SK-N-SH treated with all-trans-retinoic acid at 6 μM for 48 hours (cell line): ENCODE measurements around the gene CLIC5.

Experiments used
- ATAC-seq: fragments of 200-7000 bp; cut with Tn5 transposase; 3 replicates; pipeline ENCODE4 v1.9.1; 2020; ENCODE audit warnings: mild to moderate bottlenecking, moderate library complexity
- CSDC2 ChIP-seq: fragments of 250-450 bp; sonication (Bioruptor Pico); IDR thresholded peaks from 2 replicates; pipeline ENCODE4 v1.5.0; 2020; ENCODE audit warnings: mild to moderate bottlenecking, moderate library complexity
- CSRNP3 ChIP-seq: fragments of 250-450 bp; sonication (Bioruptor Pico); IDR thresholded peaks from 2 replicates; pipeline ENCODE4 v1.5.1; 2021; ENCODE audit warnings: mild to moderate bottlenecking, moderate library complexity
- ISL1 ChIP-seq: fragments of 250-450 bp; sonication (Bioruptor Pico); IDR thresholded peaks from 2 replicates; pipeline ENCODE4 v2.1.2; 2022; ENCODE audit warnings: mild to moderate bottlenecking, moderate library complexity
- OSR1 ChIP-seq: fragments of 250-450 bp; sonication (Bioruptor Pico); IDR thresholded peaks from 2 replicates; pipeline ENCODE4 v1.8.0; 2022; ENCODE audit warnings: moderate library complexity, mild to moderate bottlenecking, inconsistent platforms
- PPARA ChIP-seq: fragments of 250-450 bp; sonication (Bioruptor Pico); IDR thresholded peaks from 2 replicates; pipeline ENCODE4 v1.5.0; 2020; ENCODE audit warnings: mild to moderate bottlenecking, borderline replicate concordance
- RARB ChIP-seq: fragments of 250-450 bp; sonication (Bioruptor Pico); IDR thresholded peaks from 2 replicates; pipeline ENCODE4 v1.8.0; 2021; ENCODE audit warnings: mild to moderate bottlenecking, moderate library complexity
- SNAI2 ChIP-seq: fragments of 250-450 bp; sonication (Bioruptor Pico); IDR thresholded peaks from 2 replicates; pipeline ENCODE4 v1.5.0; 2020; ENCODE audit warnings: mild to moderate bottlenecking, moderate library complexity
- TOX ChIP-seq: fragments of 250-450 bp; sonication (Bioruptor Pico); IDR thresholded peaks from 2 replicates; pipeline ENCODE4 v1.8.0; 2021; ENCODE audit warnings: mild to moderate bottlenecking, moderate library complexity, borderline replicate concordance
- ZC3H10 ChIP-seq: fragments of 250-450 bp; sonication (Bioruptor Pico); IDR thresholded peaks from 2 replicates; pipeline ENCODE4 v1.5.1; 2021; ENCODE audit warnings: mild to moderate bottlenecking, moderate library complexity
- ZFP3 ChIP-seq: fragments of 250-450 bp; sonication (Bioruptor Pico); IDR thresholded peaks from 2 replicates; pipeline ENCODE4 v1.5.0; 2020; ENCODE audit warnings: mild to moderate bottlenecking, moderate library complexity
- ZFP30 ChIP-seq: fragments of 450-650 bp; formaldehyde crosslinking; IDR thresholded peaks from 2 replicates; pipeline ENCODE4 v1.5.0; 2022; ENCODE audit warnings: mild to moderate bottlenecking, moderate library complexity
- ZNF565 ChIP-seq: fragments of 450-650 bp; formaldehyde crosslinking; conservative IDR thresholded peaks from 2 replicates; pipeline ENCODE4 v1.5.0; 2020; ENCODE audit warnings: low read depth, mild to moderate bottlenecking, moderate library complexity
- ZNF70 ChIP-seq: fragments of 450-650 bp; formaldehyde crosslinking; IDR thresholded peaks from 2 replicates; pipeline ENCODE4 v1.5.0; 2020; ENCODE audit warnings: mild to moderate bottlenecking, moderate library complexity
- ZNF8 ChIP-seq: fragments of 450-650 bp; formaldehyde crosslinking; IDR thresholded peaks from 2 replicates; pipeline ENCODE4 v1.5.0; 2020; ENCODE audit warnings: mild to moderate bottlenecking, moderate library complexity
- TF ChIP-seq, protein P1 (sequence below): fragments of 250-450 bp; sonication (Bioruptor Pico); IDR thresholded peaks from 2 replicates; pipeline ENCODE4 v1.5.0; 2020; ENCODE audit warnings: mild to moderate bottlenecking, moderate library complexity
- TF ChIP-seq, protein P2 (sequence below): fragments of 250-450 bp; sonication (Bioruptor Pico); IDR thresholded peaks from 2 replicates; pipeline ENCODE4 v1.8.0; 2020; ENCODE audit warnings: mild to moderate bottlenecking, moderate library complexity, borderline replicate concordance
- TF ChIP-seq, protein P3 (sequence below): fragments of 250-450 bp; sonication (Bioruptor Pico); IDR thresholded peaks from 2 replicates; pipeline ENCODE4 v1.8.0; 2021; ENCODE audit warnings: low read depth, mild to moderate bottlenecking, moderate library complexity, borderline replicate concordance

Gene CLIC5

GRCh38 chr6:46014511-46015118, 1.0 kb downstream of the CLIC5 start (continued):
- TF ChIP-seq, protein P1, sequence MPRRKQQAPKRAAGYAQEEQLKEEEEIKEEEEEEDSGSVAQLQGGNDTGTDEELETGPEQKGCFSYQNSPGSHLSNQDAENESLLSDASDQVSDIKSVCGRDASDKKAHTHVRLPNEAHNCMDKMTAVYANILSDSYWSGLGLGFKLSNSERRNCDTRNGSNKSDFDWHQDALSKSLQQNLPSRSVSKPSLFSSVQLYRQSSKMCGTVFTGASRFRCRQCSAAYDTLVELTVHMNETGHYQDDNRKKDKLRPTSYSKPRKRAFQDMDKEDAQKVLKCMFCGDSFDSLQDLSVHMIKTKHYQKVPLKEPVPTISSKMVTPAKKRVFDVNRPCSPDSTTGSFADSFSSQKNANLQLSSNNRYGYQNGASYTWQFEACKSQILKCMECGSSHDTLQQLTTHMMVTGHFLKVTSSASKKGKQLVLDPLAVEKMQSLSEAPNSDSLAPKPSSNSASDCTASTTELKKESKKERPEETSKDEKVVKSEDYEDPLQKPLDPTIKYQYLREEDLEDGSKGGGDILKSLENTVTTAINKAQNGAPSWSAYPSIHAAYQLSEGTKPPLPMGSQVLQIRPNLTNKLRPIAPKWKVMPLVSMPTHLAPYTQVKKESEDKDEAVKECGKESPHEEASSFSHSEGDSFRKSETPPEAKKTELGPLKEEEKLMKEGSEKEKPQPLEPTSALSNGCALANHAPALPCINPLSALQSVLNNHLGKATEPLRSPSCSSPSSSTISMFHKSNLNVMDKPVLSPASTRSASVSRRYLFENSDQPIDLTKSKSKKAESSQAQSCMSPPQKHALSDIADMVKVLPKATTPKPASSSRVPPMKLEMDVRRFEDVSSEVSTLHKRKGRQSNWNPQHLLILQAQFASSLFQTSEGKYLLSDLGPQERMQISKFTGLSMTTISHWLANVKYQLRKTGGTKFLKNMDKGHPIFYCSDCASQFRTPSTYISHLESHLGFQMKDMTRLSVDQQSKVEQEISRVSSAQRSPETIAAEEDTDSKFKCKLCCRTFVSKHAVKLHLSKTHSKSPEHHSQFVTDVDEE (CRISPR knock-in tag): no peak
- no peak for TF ChIP-seq SNAI2
- no peak for TF ChIP-seq ISL1
- TF ChIP-seq ZNF70 (CRISPR knock-in tag): no peak

DNA sequence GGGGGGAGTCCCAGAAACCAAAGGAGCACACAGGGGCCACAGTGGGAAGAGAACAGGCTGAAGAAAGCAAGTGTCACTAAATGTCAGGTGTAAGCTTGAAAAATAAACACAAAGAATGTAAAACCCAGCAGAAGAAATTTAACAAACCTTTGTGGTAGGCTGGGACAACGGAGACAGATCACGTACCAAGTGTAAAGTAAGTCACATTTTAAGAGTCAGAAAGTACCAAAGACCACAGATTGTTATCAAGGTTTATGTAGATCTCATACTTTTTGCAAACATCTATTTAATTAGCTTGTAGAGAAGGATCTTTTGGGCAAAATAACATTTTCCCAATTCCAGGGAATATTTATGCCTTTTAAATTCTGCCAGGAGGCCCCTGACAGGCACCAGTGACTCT, 1.6 kb downstream of the CLIC5 start:
- TF ChIP-seq ZFP30 (CRISPR knock-in tag) (no peak), ZNF8 (CRISPR knock-in tag) (no peak), CSDC2 (CRISPR knock-in tag) (no peak), ZC3H10 (CRISPR knock-in tag) (no peak), RARB (CRISPR knock-in tag) (no peak), PPARA (CRISPR knock-in tag) (no peak), ZNF565 (no peak), TOX (no peak), ZFP3 (CRISPR knock-in tag) (no peak)
- TF ChIP-seq, protein P2, sequence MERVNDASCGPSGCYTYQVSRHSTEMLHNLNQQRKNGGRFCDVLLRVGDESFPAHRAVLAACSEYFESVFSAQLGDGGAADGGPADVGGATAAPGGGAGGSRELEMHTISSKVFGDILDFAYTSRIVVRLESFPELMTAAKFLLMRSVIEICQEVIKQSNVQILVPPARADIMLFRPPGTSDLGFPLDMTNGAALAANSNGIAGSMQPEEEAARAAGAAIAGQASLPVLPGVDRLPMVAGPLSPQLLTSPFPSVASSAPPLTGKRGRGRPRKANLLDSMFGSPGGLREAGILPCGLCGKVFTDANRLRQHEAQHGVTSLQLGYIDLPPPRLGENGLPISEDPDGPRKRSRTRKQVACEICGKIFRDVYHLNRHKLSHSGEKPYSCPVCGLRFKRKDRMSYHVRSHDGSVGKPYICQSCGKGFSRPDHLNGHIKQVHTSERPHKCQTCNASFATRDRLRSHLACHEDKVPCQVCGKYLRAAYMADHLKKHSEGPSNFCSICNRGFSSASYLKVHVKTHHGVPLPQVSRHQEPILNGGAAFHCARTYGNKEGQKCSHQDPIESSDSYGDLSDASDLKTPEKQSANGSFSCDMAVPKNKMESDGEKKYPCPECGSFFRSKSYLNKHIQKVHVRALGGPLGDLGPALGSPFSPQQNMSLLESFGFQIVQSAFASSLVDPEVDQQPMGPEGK (CRISPR knock-in tag): no peak
- TF ChIP-seq, protein P1 (CRISPR knock-in tag): no peak
- no peak; the same call in 2 of the 3 replicates for ATAC-seq

DNA sequence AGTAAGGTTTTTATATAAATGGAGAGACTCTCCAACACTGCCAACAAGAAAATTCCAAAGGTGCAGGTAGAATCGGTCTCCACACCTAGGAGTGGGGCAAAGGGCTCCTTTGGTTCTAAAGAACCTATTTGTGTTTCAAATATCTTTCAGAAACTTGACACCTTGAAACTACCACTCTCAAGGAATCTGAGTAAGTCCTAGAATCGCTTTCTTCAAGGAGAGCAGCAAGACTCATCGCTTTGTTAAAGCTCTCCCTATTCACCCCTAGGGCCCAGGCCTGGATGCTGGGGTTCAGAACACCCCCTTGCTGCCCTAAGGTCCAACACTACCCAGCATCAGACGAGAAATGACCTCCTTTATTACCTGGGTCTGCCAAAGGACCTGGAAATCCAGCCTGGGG, 2.0 kb downstream of the CLIC5 start:
- no peak for ATAC-seq
- no peak for TF ChIP-seq CSRNP3
- TF ChIP-seq, protein P1 (CRISPR knock-in tag): no peak
- TF ChIP-seq, protein P3, sequence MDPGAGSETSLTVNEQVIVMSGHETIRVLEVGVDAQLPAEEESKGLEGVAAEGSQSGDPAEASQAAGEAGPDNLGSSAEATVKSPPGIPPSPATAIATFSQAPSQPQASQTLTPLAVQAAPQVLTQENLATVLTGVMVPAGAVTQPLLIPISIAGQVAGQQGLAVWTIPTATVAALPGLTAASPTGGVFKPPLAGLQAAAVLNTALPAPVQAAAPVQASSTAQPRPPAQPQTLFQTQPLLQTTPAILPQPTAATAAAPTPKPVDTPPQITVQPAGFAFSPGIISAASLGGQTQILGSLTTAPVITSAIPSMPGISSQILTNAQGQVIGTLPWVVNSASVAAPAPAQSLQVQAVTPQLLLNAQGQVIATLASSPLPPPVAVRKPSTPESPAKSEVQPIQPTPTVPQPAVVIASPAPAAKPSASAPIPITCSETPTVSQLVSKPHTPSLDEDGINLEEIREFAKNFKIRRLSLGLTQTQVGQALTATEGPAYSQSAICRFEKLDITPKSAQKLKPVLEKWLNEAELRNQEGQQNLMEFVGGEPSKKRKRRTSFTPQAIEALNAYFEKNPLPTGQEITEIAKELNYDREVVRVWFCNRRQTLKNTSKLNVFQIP: no peak
- TF ChIP-seq OSR1 (CRISPR knock-in tag): no peak
